Smooth muscle cell (in vitro differentiated cells): Measurements from ENCODE around the gene MRS2. TPM values are rescaled to one million over a fixed set of nuclear protein-coding genes. Genes with fewer than 3 reads are reported as not detected.
"Not testable (repeated sequence)": the region's sequence is repeated elsewhere in the genome, so short reads cannot be mapped to it uniquely, and the experiment has no call there.

Source experiments
- DNase-seq: peaks from one replicate; lab custom pipeline; 2025; ENCODE audit not compliant: unreplicated experiment; lab: John Stamatoyannopoulos, UW
- H2AFZ ChIP-seq: fragments of 200-600 bp; sonication (generic); 2 replicates; pipeline ENCODE4 v1.6.0; 2016; ENCODE audit warnings: antibody characterized with exemption, low read depth, mild to moderate bottlenecking
- H3F3A ChIP-seq: fragments of 200-600 bp; sonication (generic); 2 replicates; pipeline ENCODE4 v1.6.0; 2017; ENCODE audit warnings: antibody characterized with exemption, low read depth
- H3K27ac ChIP-seq: fragments of 200-600 bp; sonication (generic); 2 replicates; pipeline ENCODE4 v1.5.1; 2016; ENCODE audit warnings: low read depth, mild to moderate bottlenecking
- H3K27me3 ChIP-seq: fragments of 200-600 bp; sonication (generic); 2 replicates; pipeline ENCODE4 v1.6.1; 2016; ENCODE audit warnings: low read depth, mild to moderate bottlenecking
- H3K36me3 ChIP-seq: fragments of 200-600 bp; sonication (generic); 2 replicates; pipeline ENCODE4 v1.5.1; 2016; ENCODE audit warnings: low read depth
- H3K4me1 ChIP-seq: fragments of 200-600 bp; sonication (generic); 2 replicates; pipeline ENCODE4 v1.5.1; 2016; ENCODE audit warnings: low read depth
- H3K4me2 ChIP-seq: fragments of 200-600 bp; sonication (generic); 2 replicates; pipeline ENCODE4 v1.6.0; 2016; ENCODE audit warnings: mild to moderate bottlenecking
- H3K4me3 ChIP-seq: fragments of 200-600 bp; sonication (generic); 2 replicates; pipeline ENCODE4 v1.5.1; 2016; ENCODE audit warnings: mild to moderate bottlenecking
- H3K79me2 ChIP-seq: fragments of 200-600 bp; sonication (generic); 2 replicates; pipeline ENCODE4 v1.6.0; 2016; ENCODE audit warnings: low read depth, mild to moderate bottlenecking
- H3K9ac ChIP-seq: fragments of 200-600 bp; sonication (generic); 2 replicates; pipeline ENCODE4 v1.6.0; 2016; ENCODE audit warnings: low read depth
- H3K9me3 ChIP-seq: fragments of 200-600 bp; sonication (generic); replicated peaks from 2 replicates; pipeline ENCODE4 v1.5.1; 2016; ENCODE audit warnings: low read depth
- H4K20me1 ChIP-seq: fragments of 200-600 bp; sonication (generic); 2 replicates; pipeline ENCODE4 v1.6.0; 2016; ENCODE audit warnings: low read depth
- CTCF ChIP-seq: fragments of 200-600 bp; sonication (generic); IDR thresholded peaks from 2 replicates; pipeline ENCODE4 v1.5.1; 2017; ENCODE audit warnings: borderline replicate concordance, mild to moderate bottlenecking, antibody characterized with exemption; ENCODE audit not compliant: insufficient read depth, poor library complexity, severe bottlenecking
- WGBS: methylation state at CpG from one replicate; pipeline ENCODE4 v1.1.7; 2016; ENCODE audit warnings: low lambda C conversion rate; 5-methylcytosine and 5-hydroxymethylcytosine counted together
- polyA plus RNA-seq: library from polyadenylated mRNA; unstranded; fragments of >200 nt; fragmentation: Nextera tagmentation; extraction: Ambion mirVana; gene quantifications from 2 replicates; pipeline ENCODE4 v1.2.1, GENCODE V29; 2016
- total RNA-seq: library from RNA; depleted of rRNA; stranded (reverse); fragments of >200 nt; gene quantifications from 2 replicates; pipeline ENCODE4 v1.2.3, GENCODE V29; 2014

Gene MRS2
- total and polyA plus RNA-seq, 2 experiments from 2014 or later: 19.7 to 38.6 TPM

- no peak for DNase-seq
- Histone ChIP-seq H3K4me2 (no peak overlapping the region), H3K27me3 (no peaks in the 10 kb centered on the region), H3K4me1 (no peaks in the 10 kb centered on the region), H3K4me3 (no peak overlapping the region), H3K36me3 (no peaks in the 10 kb centered on the region), H3K79me2 (no peaks in the 10 kb centered on the region), H2AFZ (no peak overlapping the region), H3F3A (no peaks in the 10 kb centered on the region), H3K9me3 (no peaks in the 10 kb centered on the region), H4K20me1 (no peaks in the 10 kb centered on the region), H3K27ac (no peak overlapping the region), H3K9ac (no peak overlapping the region)
- TF ChIP-seq CTCF: no peak
- 33% methylated on average over 4 of the region's 4 CpGs for WGBS
These were observed 25.9 kb upstream of the MRS2 start for GRCh38 chr6:24376871-24377270.

GRCh38 chr6:24378473-24379097 is 24.2 kb upstream of the MRS2 start:
- H3K27me3 ChIP-seq: no peaks in the 10 kb centered on the region
- TF ChIP-seq CTCF: no peak
- no peaks in the 10 kb centered on the region for H3K79me2 ChIP-seq
- H3K4me2 ChIP-seq: no peak overlapping the region
- H4K20me1 ChIP-seq: no peaks in the 10 kb centered on the region
- no peak overlapping the region for H3K9ac ChIP-seq
- H3K4me3 ChIP-seq: no peak overlapping the region
- no peaks in the 10 kb centered on the region for H3F3A ChIP-seq
- 72% methylated on average over 1 of the region's 1 CpG for WGBS
- H2AFZ ChIP-seq: no peak overlapping the region
- H3K4me1 ChIP-seq: no peaks in the 10 kb centered on the region
- no peaks in the 10 kb centered on the region for H3K9me3 ChIP-seq
- H3K36me3 ChIP-seq: no peaks in the 10 kb centered on the region
- no peak overlapping the region for H3K27ac ChIP-seq
- no peak for DNase-seq

GRCh38 chr6:24381476-24382219 is 21.1 kb upstream of the MRS2 start:
- H3K4me2 ChIP-seq: no peak overlapping the region
- no peaks in the 10 kb centered on the region for H3K27me3 ChIP-seq
- H2AFZ ChIP-seq: no peak overlapping the region
- H3K27ac ChIP-seq: no peak overlapping the region
- peak overlapping the region; percentile 25 for H3K4me3 ChIP-seq
- H3K9me3 ChIP-seq: no peaks in the 10 kb centered on the region
- no peaks in the 10 kb centered on the region for H3K4me1 ChIP-seq
- no peaks in the 10 kb centered on the region for H3K36me3 ChIP-seq
- no peak for TF ChIP-seq CTCF
- no peaks in the 10 kb centered on the region for H4K20me1 ChIP-seq
- H3K79me2 ChIP-seq: no peaks in the 10 kb centered on the region
- H3K9ac ChIP-seq: no peak overlapping the region
- 97% methylated on average over 4 of the region's 4 CpGs for WGBS
- DNase-seq: no peak
- H3F3A ChIP-seq: no peaks in the 10 kb centered on the region

- H3K27ac ChIP-seq: no peak overlapping the region
- peak overlapping the region; percentile 25 for H3K4me3 ChIP-seq
These were observed 20.6 kb upstream of the MRS2 start for GRCh38 chr6:24382220-24382540.

GRCh38 chr6:24382891-24383494 is 19.7 kb upstream of the MRS2 start:
- H3K27me3 ChIP-seq, DNase-seq, H3K4me2 ChIP-seq, H3K79me2 ChIP-seq, H3K27ac ChIP-seq, H4K20me1 ChIP-seq, H3K4me1 ChIP-seq, H3K9ac ChIP-seq, H2AFZ ChIP-seq, H3K9me3 ChIP-seq, H3F3A ChIP-seq, H3K36me3 ChIP-seq: not testable (repeated sequence)
- WGBS: 95% methylated on average over 9 of the region's 9 CpGs
- peak overlapping the region; percentile 16 for H3K4me3 ChIP-seq

More at GRCh38 chr6:24382220-24382540, 20.6 kb upstream of the MRS2 start:
- Histone ChIP-seq H4K20me1 (no peaks in the 10 kb centered on the region), H2AFZ (no peak overlapping the region), H3K79me2 (no peaks in the 10 kb centered on the region), H3K36me3 (no peaks in the 10 kb centered on the region), H3K9ac (no peak overlapping the region), H3K4me2 (no peak overlapping the region), H3K9me3 (no peaks in the 10 kb centered on the region), H3K4me1 (no peaks in the 10 kb centered on the region), H3F3A (no peaks in the 10 kb centered on the region), H3K27me3 (no peaks in the 10 kb centered on the region)
- no peak for TF ChIP-seq CTCF
- DNase-seq: no peak
- 97% methylated on average over 1 of the region's 1 CpG for WGBS
